Measurements from ENCODE around the gene RALA.

The RALA gene

DNA sequence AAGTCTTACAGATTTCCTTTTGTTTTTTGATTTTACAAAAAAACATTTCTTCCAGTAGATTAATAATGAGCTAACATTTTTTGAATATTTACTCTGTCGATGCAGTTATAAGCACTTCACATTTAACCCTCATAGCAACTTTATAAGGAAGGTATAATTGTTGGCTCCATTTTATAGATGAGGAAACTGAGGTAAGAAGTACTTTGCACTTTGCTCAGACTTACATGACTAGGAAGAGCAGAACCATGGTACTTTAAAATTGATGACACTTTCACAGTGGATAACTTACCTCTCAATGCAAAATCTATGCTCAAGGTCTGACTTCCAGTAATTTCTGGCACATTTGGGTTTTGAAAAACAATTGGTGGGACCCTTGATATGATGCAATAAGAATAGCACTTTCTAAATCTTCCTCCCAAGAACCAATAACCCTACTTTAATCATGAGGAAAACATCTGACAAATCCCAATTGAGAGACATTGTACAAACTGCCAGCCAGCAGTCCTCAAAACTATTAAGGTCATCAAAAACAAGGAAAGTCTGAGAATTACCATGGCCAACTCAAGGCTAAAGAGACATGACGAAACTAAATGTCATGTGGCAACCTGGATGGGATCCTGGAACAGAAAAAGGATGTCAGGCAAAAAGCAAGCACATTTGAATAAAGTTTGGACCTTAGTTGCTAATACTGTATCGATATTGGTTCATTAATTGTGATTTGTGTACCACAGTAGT lies 72.6 kb downstream of the RALA start:
- no peak for DNase-seq
- TF ChIP-seq GATA1 (IDR thresholded peaks at IDR 0.05; ENCODE audit: low read depth, low read length) (no peak), POLR2A (IDR thresholded peaks at IDR 0.05; ENCODE audit: low read length) (no peak)

DNA sequence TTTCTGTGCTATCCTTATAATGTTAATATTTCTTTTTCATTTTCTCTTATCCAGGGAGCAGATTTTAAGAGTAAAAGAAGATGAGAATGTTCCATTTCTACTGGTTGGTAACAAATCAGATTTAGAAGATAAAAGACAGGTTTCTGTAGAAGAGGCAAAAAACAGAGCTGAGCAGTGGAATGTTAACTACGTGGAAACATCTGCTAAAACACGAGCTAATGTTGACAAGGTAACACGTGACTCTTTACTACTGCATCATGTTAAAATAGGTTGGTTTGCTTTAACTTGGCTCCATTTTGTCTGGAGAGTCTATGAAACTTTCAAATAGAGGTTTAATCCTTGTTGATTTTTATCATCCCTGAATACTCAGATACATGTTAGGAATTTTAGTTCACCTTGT lies 73.3 kb downstream of the RALA start:
- DNase-seq = no peak
- no peak for TF ChIP-seq GATA1 (IDR thresholded peaks at IDR 0.05; ENCODE audit: low read depth, low read length)
- no peak for TF ChIP-seq POLR2A (IDR thresholded peaks at IDR 0.05; ENCODE audit: low read length)

DNA sequence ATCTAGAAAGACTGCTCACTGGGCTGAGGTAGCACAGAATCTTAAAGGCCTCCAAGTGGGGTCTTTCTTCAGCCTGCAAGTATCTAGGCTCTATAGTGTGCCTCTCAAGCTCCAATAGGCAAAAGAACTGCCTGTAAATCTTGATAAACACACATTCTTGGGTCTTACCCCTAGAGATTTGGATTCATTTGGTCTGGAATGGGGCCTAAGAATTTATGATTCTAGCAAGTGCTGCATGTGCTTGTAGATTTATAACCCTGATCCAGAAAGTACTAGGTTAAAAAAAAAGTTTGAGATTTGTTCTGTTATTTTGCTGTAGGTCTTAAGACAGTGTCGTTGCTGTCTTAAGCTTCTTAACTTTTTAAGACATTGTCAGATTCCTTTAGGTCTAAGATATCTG lies 74.1 kb downstream of the RALA start:
- DNase-seq = no peak
- TF ChIP-seq POLR2A (IDR thresholded peaks at IDR 0.05; ENCODE audit: low read length) = no peak
- no peak for TF ChIP-seq GATA1 (IDR thresholded peaks at IDR 0.05; ENCODE audit: low read depth, low read length)

DNA sequence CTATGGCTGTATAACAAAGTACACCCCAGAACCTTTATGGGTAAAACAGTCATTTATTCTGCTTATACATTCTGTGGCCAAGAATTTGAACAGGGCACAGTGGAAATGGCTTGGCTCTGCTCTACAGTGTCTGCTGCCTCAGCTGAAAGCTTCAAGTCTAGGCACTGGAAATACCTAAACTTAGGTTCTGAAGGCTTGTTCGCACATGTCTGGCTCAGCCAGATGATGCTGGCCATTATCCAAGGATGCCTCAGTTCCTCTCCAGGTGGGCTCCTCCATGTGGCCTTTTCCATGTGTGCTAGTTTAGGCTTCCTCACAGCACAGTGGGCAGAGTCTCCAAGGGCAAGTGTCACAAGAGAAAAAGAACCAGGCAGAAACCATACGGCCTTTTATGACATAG lies 76.8 kb downstream of the RALA start:
- no peak for DNase-seq
- TF ChIP-seq POLR2A (IDR thresholded peaks at IDR 0.05; ENCODE audit: low read length) (no peak), GATA1 (IDR thresholded peaks at IDR 0.05; ENCODE audit: low read depth, low read length) (no peak)

DNA sequence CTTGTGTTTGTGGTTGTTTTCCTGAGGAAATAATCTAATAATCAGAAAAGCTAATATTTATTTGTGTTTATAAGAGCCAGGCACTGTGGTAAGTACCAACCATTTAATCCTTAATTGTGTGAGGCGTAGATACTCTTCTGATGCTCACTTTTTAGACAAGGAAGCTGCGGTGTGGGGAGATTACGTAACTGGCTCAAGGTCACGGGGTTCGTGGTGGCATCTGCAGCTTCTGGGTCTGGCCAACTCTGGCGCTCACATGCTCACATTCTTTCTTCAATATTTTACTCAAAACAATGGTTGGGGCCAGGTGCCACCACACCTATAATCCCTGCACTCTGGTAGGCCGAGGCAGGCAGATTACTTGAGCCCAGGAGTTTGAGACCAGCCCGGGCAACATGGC lies 77.6 kb downstream of the RALA start:
- no peak for DNase-seq
- TF ChIP-seq POLR2A (IDR thresholded peaks at IDR 0.05; ENCODE audit: low read length) (no peak), GATA1 (IDR thresholded peaks at IDR 0.05; ENCODE audit: low read depth, low read length) (no peak)

DNA sequence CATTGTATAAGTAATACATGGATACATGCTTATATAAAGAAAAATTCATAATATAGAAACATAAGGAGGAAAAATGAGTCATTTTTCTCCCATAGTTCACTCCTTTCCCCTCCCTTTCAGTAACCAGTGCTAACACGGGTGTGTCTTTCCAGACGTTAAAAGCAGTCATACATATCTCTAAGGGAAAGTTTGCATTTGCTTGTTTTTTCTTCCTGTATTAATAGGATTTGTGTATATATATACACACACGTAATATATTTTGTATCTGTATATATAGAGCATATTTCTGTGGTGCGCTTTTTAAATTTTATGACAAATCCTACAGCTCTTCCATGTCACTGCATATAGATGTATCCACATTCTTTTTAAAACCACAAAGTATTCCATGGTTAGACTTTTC lies 78.8 kb downstream of the RALA start:
- TF ChIP-seq GATA1 (IDR thresholded peaks at IDR 0.05; ENCODE audit: low read depth, low read length) (no peak), POLR2A (IDR thresholded peaks at IDR 0.05; ENCODE audit: low read length) (no peak)
- DNase-seq = no peak

DNA sequence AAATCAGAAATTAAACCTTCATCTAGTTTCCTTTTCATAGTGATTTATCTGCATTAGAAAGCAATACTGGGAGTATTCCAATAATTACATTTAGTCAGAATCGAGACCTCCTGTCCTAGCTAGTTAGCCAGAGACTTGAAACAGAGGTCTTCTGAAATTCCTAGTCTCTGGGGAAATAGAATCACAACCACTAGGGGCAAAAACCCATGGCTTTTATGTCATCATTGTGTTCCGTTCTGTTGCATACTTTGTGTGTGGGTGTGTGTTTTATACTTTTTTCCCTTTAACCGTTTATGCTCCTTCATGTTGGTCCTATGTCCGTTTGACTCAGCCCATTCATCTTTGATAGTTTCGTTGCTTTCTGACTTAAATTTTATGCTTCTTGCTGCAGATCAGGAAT lies 79.8 kb downstream of the RALA start:
- no peak for DNase-seq
- no peak for TF ChIP-seq POLR2A (IDR thresholded peaks at IDR 0.05; ENCODE audit: low read length)
- TF ChIP-seq GATA1 (IDR thresholded peaks at IDR 0.05; ENCODE audit: low read depth, low read length) = no peak

DNA sequence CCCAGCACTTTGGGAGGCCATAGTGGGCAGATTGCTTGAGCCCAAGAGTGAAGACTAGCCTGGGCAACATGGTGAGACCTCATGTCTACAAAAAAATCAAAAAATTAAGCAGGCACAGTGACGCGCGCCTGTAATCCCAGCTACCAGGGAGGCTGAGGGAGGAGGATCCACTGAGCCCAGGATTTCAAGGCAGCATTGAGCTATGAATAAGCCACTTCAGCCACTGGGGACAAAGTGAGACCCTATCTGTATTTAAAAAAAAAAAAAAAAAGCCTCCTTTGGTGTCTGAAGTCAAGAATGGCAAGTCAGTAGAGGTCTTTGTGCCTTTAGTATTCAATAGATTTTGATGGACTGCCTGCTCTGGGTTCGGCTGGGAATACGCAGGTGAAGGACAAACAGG lies 85.7 kb downstream of the RALA start:
- no peak for DNase-seq
- TF ChIP-seq POLR2A (IDR thresholded peaks at IDR 0.05; ENCODE audit: low read length) (no peak), GATA1 (IDR thresholded peaks at IDR 0.05; ENCODE audit: low read depth, low read length) (no peak)

DNA sequence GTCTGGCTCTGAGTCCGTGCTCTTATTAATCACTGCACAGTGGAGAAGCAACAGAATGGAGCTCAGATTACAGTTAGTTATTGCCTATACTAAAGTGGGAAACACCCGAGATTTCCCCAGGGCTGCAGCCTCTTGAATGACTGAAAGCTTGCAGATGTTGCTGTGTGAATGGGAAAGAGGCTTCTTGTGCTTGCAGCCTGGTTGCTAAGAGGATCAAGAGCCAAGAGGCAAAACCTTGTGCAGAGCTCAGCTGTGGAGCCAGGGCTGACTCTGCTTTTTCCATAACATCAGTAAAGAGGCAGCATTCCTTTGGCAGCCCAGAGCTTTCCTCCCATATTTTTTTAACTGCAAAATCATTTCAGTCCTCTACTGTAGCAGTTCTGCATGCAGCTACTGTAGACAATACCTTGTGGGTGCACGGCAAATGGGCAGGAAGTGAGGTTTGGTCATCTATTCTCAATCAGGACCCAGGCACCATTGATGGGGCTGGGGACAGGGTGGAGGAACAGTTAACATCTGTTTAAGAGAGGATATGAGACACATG lies 86.5 kb downstream of the RALA start:
- no peak for DNase-seq

DNA sequence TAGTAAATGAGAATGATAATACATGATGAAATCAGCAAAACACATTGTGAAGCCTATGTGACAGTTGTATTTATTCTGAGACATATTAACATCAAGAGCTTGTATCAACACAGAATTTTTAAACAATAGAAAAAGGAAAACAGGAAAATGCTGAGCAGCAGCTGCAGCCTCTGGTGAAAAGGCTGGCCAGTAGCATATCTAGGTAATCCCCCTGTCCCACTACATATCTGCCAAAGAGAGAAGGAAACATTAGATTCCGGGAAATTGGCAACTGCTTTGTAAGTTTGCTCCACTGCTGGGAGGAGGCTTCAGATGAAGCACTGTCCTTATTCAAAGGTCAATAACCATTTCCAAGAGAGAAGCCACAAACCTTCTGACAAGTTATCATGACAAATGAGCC lies 89.4 kb downstream of the RALA start:
- no peak for DNase-seq
- TF ChIP-seq POLR2A (IDR thresholded peaks at IDR 0.05; ENCODE audit: low read length) (no peak), GATA1 (IDR thresholded peaks at IDR 0.05; ENCODE audit: low read depth, low read length) (no peak)

More for the DNA sequence above, 86.5 kb downstream of the RALA start:
- TF ChIP-seq POLR2A (IDR thresholded peaks at IDR 0.05; ENCODE audit: low read length) = no peak
- no peak for TF ChIP-seq GATA1 (IDR thresholded peaks at IDR 0.05; ENCODE audit: low read depth, low read length)

DNA sequence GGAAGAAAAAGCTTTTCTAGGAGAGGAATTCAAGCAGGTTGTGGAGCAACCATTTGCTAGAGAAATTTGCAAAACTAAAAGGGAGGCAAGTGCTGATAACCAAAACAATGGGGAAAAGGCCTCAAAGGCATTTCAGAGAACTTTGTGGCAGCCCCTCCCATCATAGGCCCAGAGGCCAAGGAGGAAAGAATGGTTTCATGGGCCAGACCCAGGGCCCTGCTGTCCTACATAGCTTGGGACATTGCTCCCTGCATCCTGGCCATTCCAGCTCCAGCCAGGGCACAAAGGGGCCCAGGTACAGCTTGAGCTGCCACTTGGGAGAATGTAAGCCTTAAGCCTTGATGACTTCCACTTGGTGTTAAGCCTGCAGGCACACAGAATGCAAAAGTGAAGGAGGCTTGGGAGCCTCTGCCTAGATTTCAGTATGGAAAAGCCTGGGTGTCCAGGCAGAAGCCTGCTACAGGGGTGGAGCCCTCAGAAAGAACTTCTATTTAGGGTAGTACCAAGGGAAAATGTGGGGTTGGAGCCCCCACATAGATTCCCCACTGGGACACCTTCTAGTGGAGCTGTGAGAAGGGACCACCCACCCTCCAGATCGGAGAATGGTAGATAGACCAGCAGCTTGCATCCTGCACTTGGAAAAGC lies 91.2 kb downstream of the RALA start:
- DNase-seq = no peak

DNA sequence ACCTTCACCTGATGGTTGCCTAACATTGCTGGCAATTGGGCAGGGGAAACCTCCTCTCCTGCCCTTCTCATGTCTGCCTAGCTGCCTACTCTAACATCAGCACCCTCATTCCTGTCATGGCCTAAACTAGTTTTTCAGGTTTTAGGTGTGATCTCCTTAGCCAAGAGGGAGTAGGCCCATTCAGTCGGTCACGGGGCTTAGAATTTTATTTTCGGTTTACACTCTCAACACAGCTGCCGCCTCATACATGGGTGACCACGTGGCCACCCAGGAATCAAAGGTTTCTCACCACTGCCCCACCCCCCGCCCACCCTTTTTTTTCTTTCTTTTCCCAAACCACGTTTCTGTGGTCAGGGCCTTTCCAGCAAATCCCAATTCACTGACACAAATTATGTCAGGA lies 97.2 kb downstream of the RALA start:
- DNase-seq = no peak
- TF ChIP-seq GATA1 (IDR thresholded peaks at IDR 0.05; ENCODE audit: low read depth, low read length) (no peak), POLR2A (IDR thresholded peaks at IDR 0.05; ENCODE audit: low read length) (no peak)

More for the DNA sequence above, 91.2 kb downstream of the RALA start:
- TF ChIP-seq POLR2A (IDR thresholded peaks at IDR 0.05; ENCODE audit: low read length) (no peak), GATA1 (IDR thresholded peaks at IDR 0.05; ENCODE audit: low read depth, low read length) (no peak)

DNA sequence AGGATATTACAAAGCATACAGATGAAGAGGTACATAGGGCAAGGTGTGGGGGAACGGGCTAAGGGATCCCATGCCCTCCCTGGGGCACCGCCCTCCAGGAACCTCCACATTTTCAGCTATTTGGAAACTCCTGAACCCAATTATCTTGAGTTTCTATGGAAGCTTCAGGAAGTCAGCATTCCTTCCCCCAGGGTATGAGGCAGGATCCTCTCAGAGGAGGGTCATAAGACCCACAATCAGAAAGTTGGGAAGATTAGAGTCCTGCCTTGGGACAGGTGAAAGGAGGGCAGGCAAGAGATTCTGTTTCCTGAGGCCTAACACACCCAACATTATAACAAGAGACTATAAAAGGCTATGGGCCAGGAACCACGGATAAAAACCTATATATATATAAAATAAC lies 98.0 kb downstream of the RALA start:
- no peak for DNase-seq
- TF ChIP-seq POLR2A (IDR thresholded peaks at IDR 0.05; ENCODE audit: low read length) (no peak), GATA1 (IDR thresholded peaks at IDR 0.05; ENCODE audit: low read depth, low read length) (no peak)

DNA sequence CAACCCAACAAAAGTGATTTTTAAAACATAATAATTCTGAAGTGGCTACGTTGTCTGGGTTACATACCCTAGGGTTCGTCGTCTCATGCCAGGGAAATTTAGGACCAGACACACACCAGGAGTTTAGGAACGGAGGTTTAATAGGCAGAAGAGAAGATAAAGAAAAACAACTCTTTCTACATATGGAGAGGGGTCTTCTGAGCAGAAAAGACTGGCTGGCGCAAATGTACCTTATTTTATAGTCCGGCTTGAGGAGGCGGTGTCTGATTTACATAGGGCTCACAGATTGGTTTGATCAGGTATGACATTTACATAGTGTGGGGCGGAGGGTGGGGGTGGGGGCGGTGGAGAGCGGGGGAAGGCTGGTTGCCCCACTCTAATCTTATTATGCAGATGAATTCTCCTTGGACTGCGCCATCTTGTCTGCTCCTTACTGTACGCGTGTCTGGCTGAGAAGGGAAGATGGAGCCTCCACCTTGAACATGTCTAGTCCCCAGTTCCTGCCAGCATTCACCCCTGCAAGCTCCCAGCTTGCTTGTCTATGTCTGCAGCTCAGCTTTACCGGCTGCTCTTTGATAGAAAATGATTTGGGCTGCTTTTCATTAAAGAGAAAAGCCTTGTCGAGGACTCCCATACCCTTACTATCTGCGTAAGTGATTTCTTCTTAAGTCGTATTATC lies 98.7 kb downstream of the RALA start:
- TF ChIP-seq POLR2A (IDR thresholded peaks at IDR 0.05; ENCODE audit: low read length) = no peak
- TF ChIP-seq GATA1 (IDR thresholded peaks at IDR 0.05; ENCODE audit: low read depth, low read length) = no peak
- DNase-seq = no peak
